HG03097 (cell line): ENCODE data around the gene FAM169A.
"Not testable (repeated sequence)": the region's sequence is repeated elsewhere in the genome, so short reads cannot be mapped to it uniquely, and the experiment has no call there.

ENCODE experiments used
- ATAC-seq: cut with Tn5 transposase; IDR thresholded peaks from one replicate; pipeline ENCODE4 v1.9.1; 2021; ENCODE audit not compliant: unreplicated experiment, low FRiP score

Gene FAM169A

GRCh38 chr5:74865804-74866595, at the start of gene FAM169A:
Gene FAM169A, minus strand, starts transcription at chr5:74866387. Its CDS starts 24,711 bp downstream, at chr5:74841676.
- ATAC-seq = no peak

- ATAC-seq = no peak
Observed at GRCh38 chr5:74915488-74915887, 49.3 kb upstream of the FAM169A start.

- ATAC-seq = not testable (repeated sequence)
Observed at GRCh38 chr5:74911421-74911820, 45.2 kb upstream of the FAM169A start.

- ATAC-seq = not testable (repeated sequence)
Observed at GRCh38 chr5:74909888-74910287, 43.7 kb upstream of the FAM169A start.

GRCh38 chr5:74908237-74908636, 42.0 kb upstream of the FAM169A start:
- ATAC-seq = not testable (repeated sequence)

- not testable (repeated sequence) for ATAC-seq
Observed at GRCh38 chr5:74904713-74905112, 38.5 kb upstream of the FAM169A start.

- no peak for ATAC-seq
Observed at GRCh38 chr5:74903165-74903787, 37.1 kb upstream of the FAM169A start.

GRCh38 chr5:74897049-74897448, 30.9 kb upstream of the FAM169A start:
- no peak for ATAC-seq

GRCh38 chr5:74895906-74896305, 29.7 kb upstream of the FAM169A start:
- no peak for ATAC-seq

- no peak for ATAC-seq
Observed at GRCh38 chr5:74894351-74894750, 28.2 kb upstream of the FAM169A start.

GRCh38 chr5:74892921-74893320, 26.7 kb upstream of the FAM169A start:
- ATAC-seq = no peak

- peak; percentile 68 for ATAC-seq
Observed at GRCh38 chr5:74889523-74890105, 23.4 kb upstream of the FAM169A start.

- no peak for ATAC-seq
Observed at GRCh38 chr5:74888117-74888516, 21.9 kb upstream of the FAM169A start.

- ATAC-seq = no peak
Observed at GRCh38 chr5:74885170-74885569, 19.0 kb upstream of the FAM169A start.

GRCh38 chr5:74882379-74883134, 16.4 kb upstream of the FAM169A start:
- not testable (repeated sequence) for ATAC-seq

- ATAC-seq = no peak
Observed at GRCh38 chr5:74877624-74878304, 11.6 kb upstream of the FAM169A start.

- ATAC-seq = no peak
Observed at GRCh38 chr5:74875994-74876791, 10.0 kb upstream of the FAM169A start.

- no peak for ATAC-seq
Observed at GRCh38 chr5:74873525-74874249, 7.5 kb upstream of the FAM169A start.
